ENCODE results near the gene PPP2R5C.

Gene PPP2R5C

DNA sequence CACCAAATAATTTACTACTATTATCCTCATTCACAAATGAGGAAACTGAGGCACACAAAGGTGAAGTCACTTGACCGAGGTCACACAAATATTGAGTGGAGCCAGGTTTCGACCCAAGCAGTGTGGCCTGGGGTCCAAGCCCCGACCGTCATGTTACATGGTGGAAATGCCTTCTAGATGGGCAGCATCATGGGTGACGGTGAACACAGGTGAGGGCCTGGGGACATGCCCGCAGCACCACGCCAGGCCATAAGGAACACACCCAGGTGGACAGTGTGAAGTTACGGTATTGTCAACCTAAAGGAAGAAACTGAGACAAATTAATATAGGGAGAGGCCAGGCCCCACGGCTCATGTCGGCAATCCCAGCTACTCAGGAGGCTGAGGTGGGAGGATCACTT is 167.6 kb downstream of the PPP2R5C start:
- Histone ChIP-seq H3K9me3 (replicated peaks in 1 of 11) (no peaks in the 10 kb centered on the region), H3K27ac (peak overlapping the region in 3 of 11 experiments; percentile 48 to 67 (median 64); a peak in 3 of 22 replicates), H3K27me3 (no peaks in the 10 kb centered on the region), H3K4me1 (peaks cover 0 to 41% (median 8%) of the 10 kb centered on the region in 10 experiments; a peak in 11 of 20 replicates), H4K20me1 (peaks cover 0 to 6% (median 0%) of the 10 kb centered on the region in 11 experiments; a peak in 1 of 22 replicates), H3K4me2 (0 out of 22 replicates have a peak overlapping the region, but pooled peaks of 1 of the 11 experiments have one; percentile 54), H3K9ac (no peak overlapping the region), H3K36me3 (peaks cover 23 to 53% (median 36%) of the 10 kb centered on the region in 11 experiments), H3K4me3 (no peak overlapping the region)
- no peak for TF ChIP-seq Cebpa-rat (IDR thresholded peaks at IDR 0.05)

DNA sequence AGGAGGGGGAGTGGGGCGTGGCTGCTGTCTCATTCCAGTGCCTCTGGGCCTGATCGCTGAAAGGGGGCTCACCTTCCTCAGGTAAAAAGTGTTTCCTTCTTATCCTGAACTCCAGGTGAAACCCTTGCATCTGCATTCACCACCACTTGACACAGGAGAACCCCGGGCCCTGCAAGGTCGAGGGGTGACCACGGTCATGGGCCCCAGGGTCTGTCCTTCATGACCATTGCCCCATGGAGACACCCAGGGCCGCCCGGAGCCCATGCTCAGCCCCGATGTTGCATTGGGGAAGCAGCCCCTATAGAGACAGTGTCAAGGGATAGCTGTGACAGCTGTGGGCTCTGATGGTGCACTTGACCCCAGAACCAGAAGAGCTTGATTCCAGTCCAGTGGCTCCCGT is 168.4 kb downstream of the PPP2R5C start:
- TF ChIP-seq Cebpa-rat (IDR thresholded peaks at IDR 0.05), result no peak
- no peaks in the 10 kb centered on the region for H3K27me3 ChIP-seq
- peaks cover 18 to 45% (median 27%) of the 10 kb centered on the region in 11 experiments for H3K36me3 ChIP-seq
- H3K4me1 ChIP-seq, result peaks cover 0 to 42% (median 8%) of the 10 kb centered on the region in 10 experiments; a peak in 11 of 20 replicates
- H3K9me3 ChIP-seq (replicated peaks in 1 of 11), result no peaks in the 10 kb centered on the region
- no peak overlapping the region for H3K4me2 ChIP-seq
- H3K9ac ChIP-seq, result no peak overlapping the region
- H3K4me3 ChIP-seq, result no peak overlapping the region
- peaks cover 0 to 3% (median 0%) of the 10 kb centered on the region in 11 experiments; a peak in 1 of 22 replicates for H4K20me1 ChIP-seq
- H3K27ac ChIP-seq, result no peak overlapping the region

DNA sequence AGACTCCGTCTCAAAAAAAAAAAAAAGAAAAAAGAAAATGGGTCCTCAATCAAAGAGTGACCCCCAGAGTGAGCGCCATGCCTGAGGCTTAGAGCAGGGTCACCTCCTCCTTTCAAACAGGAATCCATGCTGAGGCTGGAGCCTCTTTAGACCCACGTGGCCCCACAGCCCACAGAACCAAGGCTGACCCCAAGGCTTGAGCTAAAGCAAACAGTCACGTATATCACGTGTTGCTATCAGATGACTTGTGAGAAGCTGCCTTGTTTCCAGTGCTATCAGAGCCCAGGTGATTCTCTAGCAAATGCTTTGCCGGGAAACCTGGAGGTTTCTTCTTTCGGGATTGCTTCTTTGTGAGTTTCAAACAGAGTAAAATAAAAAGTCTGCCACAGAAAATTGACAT is 171.2 kb downstream of the PPP2R5C start:
- H3K27ac ChIP-seq, result no peak overlapping the region
- H3K9ac ChIP-seq, result no peak overlapping the region
- H3K4me2 ChIP-seq, result no peak overlapping the region
- TF ChIP-seq Cebpa-rat (IDR thresholded peaks at IDR 0.05), result no peak
- peaks cover 7 to 18% (median 11%) of the 10 kb centered on the region in 11 experiments; a peak in 13 of 22 replicates for H3K36me3 ChIP-seq
- no peaks in the 10 kb centered on the region for H4K20me1 ChIP-seq
- H3K9me3 ChIP-seq (replicated peaks in 1 of 11), result no peaks in the 10 kb centered on the region
- no peaks in the 10 kb centered on the region for H3K27me3 ChIP-seq
- no peak overlapping the region for H3K4me3 ChIP-seq
- peaks cover 0 to 26% (median 7%) of the 10 kb centered on the region in 10 experiments; a peak in 11 of 20 replicates for H3K4me1 ChIP-seq

DNA sequence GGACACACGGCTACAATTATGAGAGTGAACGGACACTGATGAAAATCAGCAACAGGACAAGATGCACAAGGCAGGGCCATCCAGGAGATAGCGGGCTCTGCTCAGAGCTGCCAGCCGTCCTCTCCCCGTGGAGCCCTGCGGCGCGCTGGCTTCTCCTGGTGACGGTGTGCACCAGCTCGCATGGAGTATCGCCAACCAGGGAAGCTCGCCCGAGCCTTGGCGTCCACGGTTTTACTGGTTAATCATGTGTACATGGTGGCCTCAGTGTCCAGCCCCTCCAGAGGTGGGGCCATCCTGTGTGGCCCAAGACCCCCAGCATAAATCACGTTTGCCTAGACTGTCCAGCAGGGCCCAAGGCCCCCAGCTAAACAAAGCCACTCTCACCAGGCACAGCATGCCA is 171.7 kb downstream of the PPP2R5C start:
- peak overlapping the region in 1 of 11 experiments; percentile 33; a peak in 1 of 22 replicates for H3K27ac ChIP-seq
- H4K20me1 ChIP-seq, result no peaks in the 10 kb centered on the region
- no peak overlapping the region for H3K4me3 ChIP-seq
- peaks cover 6 to 12% (median 9%) of the 10 kb centered on the region in 11 experiments; a peak in 13 of 22 replicates for H3K36me3 ChIP-seq
- no peak for TF ChIP-seq Cebpa-rat (IDR thresholded peaks at IDR 0.05)
- H3K27me3 ChIP-seq, result no peaks in the 10 kb centered on the region
- H3K9me3 ChIP-seq (replicated peaks in 1 of 11), result no peaks in the 10 kb centered on the region
- no peak overlapping the region for H3K9ac ChIP-seq
- H3K4me2 ChIP-seq, result peak overlapping the region in 1 of 11 experiments; percentile 50; a peak in 2 of 22 replicates
- peaks cover 0 to 20% (median 2%) of the 10 kb centered on the region in 10 experiments; a peak in 10 of 20 replicates for H3K4me1 ChIP-seq

DNA sequence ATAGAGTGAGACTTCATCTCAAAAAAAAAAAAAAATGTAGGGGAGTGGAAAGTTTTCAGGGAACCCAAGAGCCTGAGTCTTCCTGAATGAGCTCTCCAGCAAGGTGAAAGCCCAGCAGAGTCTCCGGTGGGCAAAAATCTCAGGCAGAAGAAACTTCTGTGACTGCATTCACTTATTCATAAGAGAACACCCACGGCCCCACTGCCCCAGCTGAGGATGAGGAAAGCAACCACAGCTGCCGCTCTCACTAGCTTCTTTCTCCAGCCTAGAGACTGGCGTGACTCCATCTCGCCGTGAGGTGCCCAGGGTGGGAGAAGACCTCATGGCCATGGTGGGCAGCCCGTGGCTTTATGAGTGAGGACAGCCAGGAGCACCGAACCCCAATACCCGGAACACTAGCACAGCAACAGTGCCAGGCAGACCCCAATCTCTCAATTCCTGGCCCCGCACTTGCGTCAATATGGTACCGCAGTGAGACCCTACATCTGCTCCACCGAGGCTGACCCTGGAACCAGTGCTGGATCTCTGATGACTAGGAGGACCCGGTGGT is 173.2 kb downstream of the PPP2R5C start:
- Histone ChIP-seq H3K27me3 (no peaks in the 10 kb centered on the region), H3K4me2 (no peak overlapping the region), H3K27ac (no peak overlapping the region), H3K9me3 (replicated peaks in 1 of 11) (no peaks in the 10 kb centered on the region), H3K4me1 (peaks cover 0 to 11% (median 0%) of the 10 kb centered on the region in 10 experiments; a peak in 2 of 20 replicates), H3K9ac (no peak overlapping the region), H3K36me3 (no peaks in the 10 kb centered on the region), H4K20me1 (no peaks in the 10 kb centered on the region), H3K4me3 (no peak overlapping the region)
- no peak for TF ChIP-seq Cebpa-rat (IDR thresholded peaks at IDR 0.05)

DNA sequence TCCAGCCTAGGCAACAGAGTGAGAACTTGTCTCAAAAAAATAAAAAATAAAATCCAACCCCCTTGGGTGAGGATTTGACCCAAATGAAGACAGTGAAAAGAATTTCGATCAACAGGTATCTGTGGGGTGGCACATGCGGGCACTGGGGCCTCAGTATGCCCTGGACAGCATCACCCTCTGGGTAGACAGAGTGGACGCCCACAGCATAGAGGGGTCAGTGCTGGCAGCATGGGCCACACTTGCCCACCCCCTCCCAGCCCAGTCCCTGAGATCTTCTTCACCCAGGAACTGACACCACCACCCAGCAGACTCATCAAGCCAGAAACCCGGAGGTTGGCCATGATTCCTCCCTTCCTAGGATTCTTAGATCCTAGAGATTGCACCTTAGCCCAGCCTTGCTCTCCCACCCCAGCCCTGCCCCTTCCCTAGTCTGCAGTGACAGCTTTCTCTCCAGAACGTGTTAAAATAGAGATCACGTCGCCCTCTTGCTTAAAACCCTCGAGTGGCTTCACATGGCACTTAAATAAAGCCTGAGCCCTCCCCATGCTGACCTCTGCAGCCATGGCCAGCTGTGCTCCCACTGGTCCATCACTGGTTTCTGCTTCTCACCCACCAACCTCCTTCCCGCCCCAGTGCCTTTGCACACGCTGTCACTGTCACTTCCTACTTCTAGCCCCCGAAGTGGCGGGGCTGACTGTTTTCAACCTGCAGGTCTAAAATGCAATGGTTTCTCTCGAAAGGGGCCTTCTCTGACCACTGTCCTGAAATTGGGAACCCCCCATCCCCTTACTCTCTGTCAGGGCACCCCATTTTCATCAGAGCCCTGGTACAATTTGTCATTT is 176.6 kb downstream of the PPP2R5C start:
- TF ChIP-seq Cebpa-rat (IDR thresholded peaks at IDR 0.05), result no peak
- H4K20me1 ChIP-seq, result no peaks in the 10 kb centered on the region
- H3K36me3 ChIP-seq, result no peaks in the 10 kb centered on the region
- no peak overlapping the region for H3K27ac ChIP-seq
- H3K27me3 ChIP-seq, result no peaks in the 10 kb centered on the region
- H3K9ac ChIP-seq, result no peak overlapping the region
- H3K4me2 ChIP-seq, result no peak overlapping the region
- no peak overlapping the region for H3K4me3 ChIP-seq
- H3K4me1 ChIP-seq, result peaks cover 0 to 10% (median 0%) of the 10 kb centered on the region in 10 experiments; a peak in 2 of 20 replicates
- H3K9me3 ChIP-seq (replicated peaks in 1 of 11), result no peaks in the 10 kb centered on the region

DNA sequence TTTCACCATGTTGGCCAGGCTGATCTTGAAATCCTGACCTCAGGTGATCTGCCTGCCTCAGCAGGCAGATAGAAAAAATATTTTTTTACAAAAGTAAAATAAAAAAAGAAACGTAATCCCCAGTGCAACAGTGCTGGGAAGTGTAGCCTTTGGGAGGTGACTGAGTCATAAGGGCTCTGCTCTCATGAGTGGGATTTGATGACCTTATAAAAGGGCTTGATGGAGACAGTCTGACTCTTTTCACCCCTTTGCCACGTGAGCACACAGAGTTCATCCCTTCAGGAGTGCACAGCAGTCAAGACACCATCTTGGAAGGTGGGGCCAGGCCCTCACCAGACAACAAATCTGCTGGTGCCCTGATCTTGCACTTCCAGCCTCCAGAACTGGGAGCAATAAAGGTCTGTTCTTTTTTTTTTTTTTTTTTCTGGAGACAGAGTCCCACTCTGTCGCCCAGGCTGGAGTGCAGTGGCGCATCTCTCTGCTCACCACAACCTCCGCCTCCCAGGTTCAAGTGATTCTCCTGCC is 178.2 kb downstream of the PPP2R5C start:
- no peak overlapping the region for H3K4me3 ChIP-seq
- H4K20me1 ChIP-seq, result no peaks in the 10 kb centered on the region
- no peaks in the 10 kb centered on the region for H3K4me1 ChIP-seq
- TF ChIP-seq Cebpa-rat (IDR thresholded peaks at IDR 0.05), result no peak
- H3K9me3 ChIP-seq (replicated peaks in 1 of 11), result no peaks in the 10 kb centered on the region
- no peak overlapping the region for H3K27ac ChIP-seq
- no peaks in the 10 kb centered on the region for H3K36me3 ChIP-seq
- H3K9ac ChIP-seq, result no peak overlapping the region
- H3K27me3 ChIP-seq, result peaks cover 0 to 6% (median 2%) of the 10 kb centered on the region in 11 experiments; a peak in 6 of 22 replicates
- H3K4me2 ChIP-seq, result no peak overlapping the region

DNA sequence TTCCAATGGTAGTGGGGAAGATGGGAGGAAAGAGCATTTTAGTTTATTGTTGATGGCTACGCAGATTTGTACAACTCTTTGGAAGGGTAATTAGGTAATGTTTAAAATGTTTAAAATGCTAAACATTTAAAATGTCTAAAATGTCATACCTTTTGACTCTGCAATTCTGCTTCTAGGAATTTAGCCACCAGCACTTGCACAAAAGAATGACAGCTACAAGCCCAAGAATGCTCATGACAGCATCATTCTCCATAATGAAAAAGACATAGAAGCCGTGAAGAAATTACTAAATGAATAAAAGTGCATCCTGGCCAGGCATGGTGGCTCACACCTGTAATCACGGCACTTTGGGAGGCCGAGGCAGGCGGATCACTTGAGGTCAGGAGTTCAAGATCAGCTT is 182.9 kb downstream of the PPP2R5C start:
- H3K4me2 ChIP-seq, result no peak overlapping the region
- no peak overlapping the region for H3K4me3 ChIP-seq
- peaks cover 10 to 21% (median 19%) of the 10 kb centered on the region in 10 experiments for H3K4me1 ChIP-seq
- H3K27ac ChIP-seq, result no peak overlapping the region
- TF ChIP-seq Cebpa-rat (IDR thresholded peaks at IDR 0.05), result no peak
- H4K20me1 ChIP-seq, result no peaks in the 10 kb centered on the region
- no peak overlapping the region for H3K9ac ChIP-seq
- H3K27me3 ChIP-seq, result peaks cover 0 to 22% (median 15%) of the 10 kb centered on the region in 11 experiments; a peak in 8 of 22 replicates
- no peaks in the 10 kb centered on the region for H3K36me3 ChIP-seq
- no peaks in the 10 kb centered on the region for H3K9me3 ChIP-seq (replicated peaks in 1 of 11)

DNA sequence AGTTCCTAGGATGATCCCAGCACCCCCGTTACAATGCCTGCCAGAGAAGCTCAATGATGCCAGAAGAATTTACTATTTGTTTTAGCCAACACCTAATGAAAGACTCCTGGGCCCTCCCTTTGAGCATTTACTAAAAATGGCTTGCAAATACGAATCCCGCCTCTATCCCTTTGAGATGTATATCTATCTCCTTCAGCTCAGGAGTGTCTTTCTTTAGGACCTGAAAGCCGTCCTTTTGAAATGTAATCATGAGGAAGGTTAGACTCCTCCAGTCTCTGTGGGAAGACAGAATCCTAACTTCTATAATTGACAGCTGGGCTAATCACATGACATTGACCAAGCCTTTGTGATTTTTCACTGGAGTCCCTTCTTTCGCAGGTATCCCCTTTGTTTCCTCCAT is 183.7 kb downstream of the PPP2R5C start:
- no peak for TF ChIP-seq Cebpa-rat (IDR thresholded peaks at IDR 0.05)
- Histone ChIP-seq H3K9ac (no peak overlapping the region), H3K4me3 (no peak overlapping the region), H4K20me1 (no peaks in the 10 kb centered on the region), H3K27ac (no peak overlapping the region), H3K4me2 (no peak overlapping the region), H3K27me3 (peaks cover 0 to 22% (median 15%) of the 10 kb centered on the region in 11 experiments; a peak in 8 of 22 replicates), H3K4me1 (peaks cover 17 to 28% (median 25%) of the 10 kb centered on the region in 10 experiments), H3K36me3 (no peaks in the 10 kb centered on the region), H3K9me3 (replicated peaks in 1 of 11) (no peaks in the 10 kb centered on the region)
